IMR-90 (cell line): ENCODE data around the gene COL6A3. TPM values are rescaled to one million over a fixed set of nuclear protein-coding genes. Genes with fewer than 3 reads are reported as not detected.
A peak's percentile ranks its signal among the peaks of the same experiment; 100 is the strongest.

Source experiments
- ATAC-seq: fragments of 200-7000 bp; cut with Tn5 transposase; 2 replicates; pipeline ENCODE4 v1.9.1; 2020; ENCODE audit warnings: low read depth, mild to moderate bottlenecking, moderate library complexity
- BruUV-seq: library from RNA; stranded (reverse); fragments of 400-500 nt; replicated peaks from 2 replicates; lab custom pipeline; 2021; lab: Mats Ljungman, UMichigan
- CTCF ChIA-PET: fragments of 300-600 bp; formaldehyde crosslinking; extraction: SDS; loops from one replicate; lab custom pipeline; 2021; ENCODE audit warnings: antibody characterized with exemption; lab: Yijun Ruan, JAX
- POLR2A ChIA-PET: fragments of 300-600 bp; sonication (Branson Sonifier 250); formaldehyde crosslinking; loops from one replicate; lab custom pipeline; 2022; ENCODE audit warnings: antibody characterized with exemption; ENCODE audit not compliant: unreplicated experiment; lab: Charles Lee
- DNase-seq: peaks from one replicate; pipeline ENCODE4 v3.0.0; 2013
- H2AFZ ChIP-seq: replicated peaks from 2 replicates; pipeline ENCODE3; 2013; ENCODE audit warnings: low read length, mild to moderate bottlenecking; ENCODE audit not compliant: poor library complexity
- H2AK5ac ChIP-seq: 2 replicates; pipeline ENCODE4 v1.6.1; 2013; ENCODE audit warnings: low read depth, low read length, inconsistent platforms
- H2AK9ac ChIP-seq: replicated peaks from 2 replicates; pipeline ENCODE3; 2013; ENCODE audit warnings: mild to moderate bottlenecking, low read depth, low read length, moderate library complexity; ENCODE audit not compliant: poor library complexity
- H2BK120ac ChIP-seq: 2 replicates; pipeline ENCODE4 v1.6.1; 2013; ENCODE audit warnings: low read depth, low read length, inconsistent platforms
- H2BK15ac ChIP-seq: 3 replicates; pipeline ENCODE4 v1.6.1; 2013; ENCODE audit warnings: low read depth, low read length, inconsistent platforms
- H2BK20ac ChIP-seq: 2 replicates; pipeline ENCODE4 v1.6.1; 2013; ENCODE audit warnings: low read depth, mild to moderate bottlenecking, inconsistent platforms, low read length, moderate library complexity
- H2BK5ac ChIP-seq: 2 replicates; pipeline ENCODE4 v1.6.1; 2013; ENCODE audit warnings: mild to moderate bottlenecking, low read depth, low read length, inconsistent platforms; ENCODE audit not compliant: poor library complexity, severe bottlenecking
- H3K14ac ChIP-seq: replicated peaks from 2 replicates; pipeline ENCODE4 v1.6.1; 2013; ENCODE audit warnings: low read depth, low read length, inconsistent platforms
- H3K18ac ChIP-seq: 2 replicates; pipeline ENCODE4 v1.6.1; 2013; ENCODE audit warnings: low read depth, low read length, control low read depth
- H3K23ac ChIP-seq: 2 replicates; pipeline ENCODE4 v1.6.1; 2013; ENCODE audit warnings: low read depth, low read length, inconsistent platforms
- H3K27ac ChIP-seq: 2 replicates; pipeline ENCODE4 v1.5.1; 2013; ENCODE audit warnings: mild to moderate bottlenecking, control low read depth, low read length; ENCODE audit not compliant: insufficient read depth
- H3K27me3 ChIP-seq: 2 replicates; pipeline ENCODE4 v1.6.1; 2013; ENCODE audit warnings: low read length; ENCODE audit not compliant: control insufficient read depth, insufficient read depth
- H3K36me3 ChIP-seq: 2 replicates; pipeline ENCODE4 v1.6.1; 2013; ENCODE audit warnings: low read length, mixed read lengths; ENCODE audit not compliant: control insufficient read depth, insufficient read depth
- H3K4ac ChIP-seq: 2 replicates; pipeline ENCODE4 v1.6.1; 2013; ENCODE audit warnings: low read depth, low read length, inconsistent platforms
- H3K4me1 ChIP-seq: 2 replicates; pipeline ENCODE4 v1.6.1; 2013; ENCODE audit warnings: low read length, mixed read lengths; ENCODE audit not compliant: control insufficient read depth, insufficient read depth
- H3K4me2 ChIP-seq: 2 replicates; pipeline ENCODE4 v1.6.1; 2013; ENCODE audit warnings: low read depth, mild to moderate bottlenecking, control low read depth, low read length, moderate library complexity
- H3K4me3 ChIP-seq: 2 replicates; pipeline ENCODE4 v1.5.1; 2013; ENCODE audit warnings: low read depth, mild to moderate bottlenecking, control low read depth, low read length, moderate library complexity; ENCODE audit not compliant: insufficient read depth
- H3K56ac ChIP-seq: 2 replicates; pipeline ENCODE4 v1.6.1; 2013; ENCODE audit warnings: low read length, inconsistent platforms; ENCODE audit not compliant: insufficient read depth; ENCODE audit errors: extremely low read depth
- H3K79me1 ChIP-seq, 2 experiments: 2 replicates each; pipeline ENCODE4 v1.6.1; 2013; ENCODE audit warnings: low read length in 2 of 2, inconsistent platforms in 1 of 2, low read depth in 1 of 2
- H3K9ac ChIP-seq: 2 replicates; pipeline ENCODE4 v1.6.1; 2013; ENCODE audit warnings: low read depth, low read length, control low read depth
- H3K9me1 ChIP-seq: 2 replicates; pipeline ENCODE4 v1.6.1; 2013; ENCODE audit warnings: low read length, inconsistent platforms; ENCODE audit not compliant: insufficient read depth
- H3K9me3 ChIP-seq: 2 replicates; pipeline ENCODE4 v1.6.1; 2013; ENCODE audit warnings: low read length; ENCODE audit not compliant: control insufficient read depth, insufficient read depth
- H4K20me1 ChIP-seq: 2 replicates; pipeline ENCODE4 v1.6.1; 2013; ENCODE audit warnings: low read length, inconsistent platforms; ENCODE audit not compliant: insufficient read depth
- H4K5ac ChIP-seq: 2 replicates; pipeline ENCODE4 v1.6.1; 2013; ENCODE audit warnings: mild to moderate bottlenecking, low read depth, low read length, control low read depth
- H4K8ac ChIP-seq, 2 experiments: 2 replicates each; pipeline ENCODE4 v1.6.1; 2013; ENCODE audit warnings: low read depth in 2 of 2, low read length in 2 of 2, control low read depth in 1 of 2, inconsistent platforms in 1 of 2
- H4K91ac ChIP-seq: 2 replicates; pipeline ENCODE4 v1.6.1; 2013; ENCODE audit warnings: low read depth, low read length, inconsistent platforms; ENCODE audit not compliant: insufficient read depth
- BHLHE40 ChIP-seq: fragments of 150-350 bp; IDR thresholded peaks from 2 replicates; pipeline ENCODE4 v1.6.1; 2016; ENCODE audit warnings: mild to moderate bottlenecking, low read depth, low read length
- CHD1 ChIP-seq: IDR thresholded peaks from 2 replicates; pipeline ENCODE4 v1.6.1; 2012; ENCODE audit warnings: low read depth, low read length, improper control_type of control experiment
- ELK1 ChIP-seq: fragments of 150-350 bp; IDR thresholded peaks from 2 replicates; pipeline ENCODE4 v1.6.1; 2016; ENCODE audit warnings: low read depth, mild to moderate bottlenecking, low read length, moderate library complexity, borderline replicate concordance
- MAZ ChIP-seq: IDR thresholded peaks from 2 replicates; pipeline ENCODE4 v1.6.1; 2012; ENCODE audit warnings: low read depth, mild to moderate bottlenecking, low read length, improper control_type of control experiment, moderate library complexity, borderline replicate concordance
- NFE2L2 ChIP-seq: fragments of 150-350 bp; IDR thresholded peaks from 2 replicates; pipeline ENCODE4 v1.6.1; 2016; ENCODE audit warnings: low read depth, mild to moderate bottlenecking, low read length
- POLR2A ChIP-seq: IDR thresholded peaks from 2 replicates; pipeline ENCODE4 v1.6.1; 2012; ENCODE audit warnings: mild to moderate bottlenecking, low read depth, low read length
- RAD21 ChIP-seq: IDR thresholded peaks from 2 replicates; pipeline ENCODE4 v1.6.1; 2012; ENCODE audit warnings: low read length, improper control_type of control experiment
- RCOR1 ChIP-seq: IDR thresholded peaks from 2 replicates; pipeline ENCODE4 v1.6.1; 2012; ENCODE audit warnings: mild to moderate bottlenecking, low read length, improper control_type of control experiment; ENCODE audit not compliant: insufficient replicate concordance
- RFX5 ChIP-seq: IDR thresholded peaks from 2 replicates; pipeline ENCODE4 v1.8.0; 2012; ENCODE audit warnings: low read depth, mild to moderate bottlenecking, low read length, moderate library complexity
- USF2 ChIP-seq: fragments of 150-350 bp; IDR thresholded peaks from 2 replicates; pipeline ENCODE4 v1.6.1; 2017; ENCODE audit warnings: mild to moderate bottlenecking, antibody characterized with exemption, low read length, low read depth
- WGBS, 2 experiments: methylation state at CpG; one replicate each; pipeline versions ENCODE4 v1.1.5 to v1.1.7; 2013; ENCODE audit warnings: missing lambda C conversion rate in 2 of 2; ENCODE audit not compliant: insufficient read length in 1 of 2; ENCODE audit errors: extremely low coverage in 2 of 2; 5-methylcytosine and 5-hydroxymethylcytosine counted together
- dilution Hi-C: fragments of 300-500 bp; cut with HindIII; formaldehyde crosslinking; loops from one replicate; pipeline ENCODE4 v1.14.3; 2018; ENCODE audit warnings: low sequenced_read_pairs; ENCODE audit not compliant: unreplicated experiment
- in situ Hi-C: fragments of 300-500 bp; cut with MboI; formaldehyde crosslinking; loops from 3 replicates; pipeline ENCODE4 v1.14.3; 2019; ENCODE audit warnings: low sequenced_read_pairs, inconsistent platforms, mixed read lengths
- intact Hi-C: fragments of 100-400 bp; cut with micrococcal nuclease; formaldehyde crosslinking; loops from 2 replicates; pipeline ENCODE4 v1.10.0; 2022
- polyA plus RNA-seq, 3 experiments: library from polyadenylated mRNA; depleted of rRNA; stranded (reverse); fragments of >200 nt; gene quantifications; 2 replicates each; pipeline ENCODE4 v1.2.3, GENCODE V29; 2012; ENCODE audit warnings: low replicate concordance in 1 of 3
- total RNA-seq: library from RNA; depleted of rRNA; stranded (reverse); fragments of >200 nt; gene quantifications from 2 replicates; pipeline ENCODE4 v1.2.3, GENCODE V29; 2012
- TF ChIP-seq, protein P1 (sequence below): conservative IDR thresholded peaks from 2 replicates; pipeline ENCODE4 v1.5.1; 2012; ENCODE audit warnings: mild to moderate bottlenecking, low read depth, low read length, improper control_type of control experiment

Gene COL6A3
- total and polyA plus RNA-seq, 2 of the 4 experiments (the other 2 are of a cell fraction): 964 to 1,855 TPM

- no peak for TF ChIP-seq ELK1
These were observed 18.6 kb upstream of the COL6A3 start (continued) for GRCh38 chr2:237432484-237433092.

DNA sequence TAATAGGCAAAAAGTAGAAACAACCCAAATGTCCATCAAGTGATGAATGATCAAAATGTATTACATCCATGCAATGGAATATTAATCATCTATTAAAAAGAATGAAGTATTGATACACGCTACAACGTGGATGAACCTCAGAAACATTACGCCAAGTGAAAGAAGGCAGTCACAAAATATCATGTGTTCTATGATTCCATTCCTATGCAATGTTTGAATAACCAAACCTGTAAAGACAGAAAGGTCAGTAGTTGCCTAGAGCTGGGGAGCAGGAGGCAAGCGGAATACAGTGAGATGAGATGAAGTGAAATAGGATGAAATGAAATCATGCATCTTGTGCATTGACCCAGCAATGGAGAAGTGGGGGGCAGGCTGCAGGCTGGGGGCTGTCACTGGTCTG lies 17.9 kb upstream of the COL6A3 start:
- peak overlapping the region; percentile 51; the same call in 1 of the 3 replicates for H2BK15ac ChIP-seq
- H3K79me1 ChIP-seq: peaks cover 0 to 39% of the 10 kb centered on the region in 2 experiments
- H2AFZ ChIP-seq: no peak overlapping the region
- H3K4ac ChIP-seq: peak overlapping the region; percentile 97
- dilution Hi-C loops (no loop called here), in situ Hi-C loops (no loop called here), intact Hi-C loops (no loop called here)
- no peaks in the 10 kb centered on the region for H3K36me3 ChIP-seq
- H3K18ac ChIP-seq: peak overlapping the region; percentile 66; the same call in 1 of the 2 replicates
- H3K4me2 ChIP-seq: no peak overlapping the region
- H2AK9ac ChIP-seq: peak overlapping the region; percentile 82
- no CpG with 5 or more reads among the region's 4 CpGs for WGBS, 2 experiments
- no peak for ATAC-seq
- DNase-seq: no peak
- no peak overlapping the region for H3K4me3 ChIP-seq
- H3K27me3 ChIP-seq: no peaks in the 10 kb centered on the region
- 0 out of 2 replicates have a peak overlapping the region, but pooled peaks have one; percentile 24 for H3K56ac ChIP-seq
- peak overlapping the region; percentile 92 for H2BK5ac ChIP-seq
- CTCF ChIA-PET: interaction anchor here (0.6 to 2.3 kb wide), 3 partner anchors 10 to 347 kb away, joined by 3 to 9 read pairs (median 3); no protein-coding TSS in a partner anchor
- H2AK5ac ChIP-seq: peak overlapping the region; percentile 39
- peak overlapping the region; percentile 90 for H2BK20ac ChIP-seq
- H4K5ac ChIP-seq: no peak overlapping the region
- peaks cover 2% of the 10 kb centered on the region; the same call in 1 of the 2 replicates for H4K20me1 ChIP-seq
- H2BK120ac ChIP-seq: peak overlapping the region; percentile 93
- no peaks in the 10 kb centered on the region for H3K9me3 ChIP-seq
- peak overlapping the region; percentile 23 to 86; a peak in 3 of 4 replicates for H4K8ac ChIP-seq
- H3K27ac ChIP-seq: peak overlapping the region; percentile 18; the same call in 1 of the 2 replicates
- POLR2A ChIA-PET: interaction anchor here (0.6 kb wide), 1 partner anchor 10 kb away, joined by 3 read pairs; no protein-coding TSS in a partner anchor
- peaks cover 40% of the 10 kb centered on the region for H3K9me1 ChIP-seq
- no peak overlapping the region for H3K9ac ChIP-seq
- peak overlapping the region; percentile 84 for H4K91ac ChIP-seq
- H3K23ac ChIP-seq: peak overlapping the region; percentile 46; the same call in 1 of the 2 replicates
- peaks cover 32% of the 10 kb centered on the region for H3K4me1 ChIP-seq
- BruUV-seq: no TSS peak
- H3K14ac ChIP-seq: peak overlapping the region; percentile 62; the same call in 1 of the 2 replicates
- TF ChIP-seq BHLHE40: no peak
- TF ChIP-seq NFE2L2: no peak
- TF ChIP-seq RCOR1: no peak
- TF ChIP-seq CHD1: no peak
- no peak for TF ChIP-seq USF2
- no peak for TF ChIP-seq RFX5
- TF ChIP-seq, protein P1, sequence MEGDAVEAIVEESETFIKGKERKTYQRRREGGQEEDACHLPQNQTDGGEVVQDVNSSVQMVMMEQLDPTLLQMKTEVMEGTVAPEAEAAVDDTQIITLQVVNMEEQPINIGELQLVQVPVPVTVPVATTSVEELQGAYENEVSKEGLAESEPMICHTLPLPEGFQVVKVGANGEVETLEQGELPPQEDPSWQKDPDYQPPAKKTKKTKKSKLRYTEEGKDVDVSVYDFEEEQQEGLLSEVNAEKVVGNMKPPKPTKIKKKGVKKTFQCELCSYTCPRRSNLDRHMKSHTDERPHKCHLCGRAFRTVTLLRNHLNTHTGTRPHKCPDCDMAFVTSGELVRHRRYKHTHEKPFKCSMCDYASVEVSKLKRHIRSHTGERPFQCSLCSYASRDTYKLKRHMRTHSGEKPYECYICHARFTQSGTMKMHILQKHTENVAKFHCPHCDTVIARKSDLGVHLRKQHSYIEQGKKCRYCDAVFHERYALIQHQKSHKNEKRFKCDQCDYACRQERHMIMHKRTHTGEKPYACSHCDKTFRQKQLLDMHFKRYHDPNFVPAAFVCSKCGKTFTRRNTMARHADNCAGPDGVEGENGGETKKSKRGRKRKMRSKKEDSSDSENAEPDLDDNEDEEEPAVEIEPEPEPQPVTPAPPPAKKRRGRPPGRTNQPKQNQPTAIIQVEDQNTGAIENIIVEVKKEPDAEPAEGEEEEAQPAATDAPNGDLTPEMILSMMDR: no peak
- no peak for TF ChIP-seq POLR2A
- TF ChIP-seq MAZ: no peak
- TF ChIP-seq RAD21: no peak
